ENCODE measurements around the gene FSD1L. TPM values are rescaled to one million over a fixed set of nuclear protein-coding genes. Genes with fewer than 3 reads are reported as not detected.

Gene FSD1L
- total and polyA plus RNA-seq, 2 of the 13 experiments (the other 11 are each of a cell fraction or from before 2014, with no cell fraction given): 4.1 to 5.1 TPM

DNA sequence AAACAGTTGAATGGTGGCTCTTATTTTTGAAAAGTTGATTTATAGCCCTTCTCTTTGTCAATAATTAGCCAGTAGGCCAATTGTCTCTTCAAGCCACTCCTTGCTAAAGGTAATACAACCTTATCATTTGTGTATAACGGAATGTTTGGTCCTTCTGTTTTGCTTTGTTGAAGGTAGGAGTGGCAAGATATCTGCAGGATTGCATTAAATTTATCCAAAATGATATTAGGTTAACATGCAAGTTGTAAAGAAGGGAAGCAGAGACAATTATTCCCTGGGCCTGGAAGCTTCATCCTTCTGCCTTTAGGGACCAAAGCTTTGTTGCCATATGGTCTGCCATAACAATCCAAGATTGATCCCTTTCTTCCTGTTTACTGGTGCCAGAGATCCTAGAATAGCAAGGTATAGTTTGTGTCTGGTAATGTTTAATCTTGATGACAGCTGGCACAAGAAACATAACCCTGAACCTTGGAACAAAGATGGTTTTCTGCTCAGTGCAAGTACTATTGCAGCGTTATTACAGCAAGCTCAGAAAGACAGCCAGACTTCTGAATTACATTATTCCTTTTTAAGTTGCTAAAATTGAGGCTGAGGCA lies 15.5 kb upstream of the FSD1L start:
- FAIRE-seq (peak; percentile 95), DNase-seq (ENCODE audit: low spot score) (peak; percentile 70), ATAC-seq (peak; percentile 91)
- Histone ChIP-seq H3K27ac (ENCODE audit: extremely low read length, insufficient read depth, low read length) (peak overlapping the region; percentile 72), H3K36me3 (replicated peaks in 1 of 2; ENCODE audit: control insufficient read depth in 1 of 2, insufficient read depth in 2 of 2, low read length in 2 of 2) (no peaks in the 10 kb centered on the region), H3K4me3 (replicated peaks in 1 of 3; ENCODE audit: insufficient read depth in 1 of 3, low read depth in 2 of 3, low read length in 3 of 3) (no peak overlapping the region; a peak in 1 of 6 replicates), H4K20me1 (ENCODE audit: insufficient read depth, low read length) (no peaks in the 10 kb centered on the region), H3K4me1 (ENCODE audit: insufficient read depth, low read length) (peaks cover 48% of the 10 kb centered on the region), H3K79me2 (ENCODE audit: insufficient read depth, low read length) (no peaks in the 10 kb centered on the region), H3K9ac (ENCODE audit: insufficient read depth, low read depth, low read length) (no peak overlapping the region; the same call in 1 of the 2 replicates), H3K9me3 (ENCODE audit: low read length) (0 out of 2 replicates have a peak, but pooled peaks cover 7% of the 10 kb centered on the region), H3K27me3 (ENCODE audit: control insufficient read depth in 1 of 2, insufficient read depth in 2 of 2, low read length in 2 of 2) (no peaks in the 10 kb centered on the region), H3K4me2 (ENCODE audit: low read depth, low read length) (peak overlapping the region; percentile 48), H2AFZ (ENCODE audit: low read length) (no peak overlapping the region)
- POLR2A ChIA-PET: interaction anchor here (1.4 to 2.5 kb wide), 5 partner anchors 10 to 17 kb away, joined by 3 to 18 read pairs (median 4); partner anchors contain the start of gene FSD1L
- intact Hi-C loops (cut with micrococcal nuclease; ENCODE audit: unreplicated experiment) (no loop called here), in situ Hi-C loops (cut with HindIII; ENCODE audit: extremely low pct_ligation_motif_present, low pct_unique_long_range_greater_than_20kb) (no loop called here)
- CTCF ChIA-PET (ENCODE audit: low intra/inter-chr PET ratio, low total read pairs): no interaction called here
- no TSS peak for BruUV-seq (replicated peaks)
- WGBS (ENCODE audit: low lambda C conversion rate): 23% methylated on average over 2 of the region's 2 CpGs
- no peak for TF ChIP-seq ZNF780A (CRISPR knock-in tag; IDR thresholded peaks at IDR 0.05)
- TF ChIP-seq, protein P1, sequence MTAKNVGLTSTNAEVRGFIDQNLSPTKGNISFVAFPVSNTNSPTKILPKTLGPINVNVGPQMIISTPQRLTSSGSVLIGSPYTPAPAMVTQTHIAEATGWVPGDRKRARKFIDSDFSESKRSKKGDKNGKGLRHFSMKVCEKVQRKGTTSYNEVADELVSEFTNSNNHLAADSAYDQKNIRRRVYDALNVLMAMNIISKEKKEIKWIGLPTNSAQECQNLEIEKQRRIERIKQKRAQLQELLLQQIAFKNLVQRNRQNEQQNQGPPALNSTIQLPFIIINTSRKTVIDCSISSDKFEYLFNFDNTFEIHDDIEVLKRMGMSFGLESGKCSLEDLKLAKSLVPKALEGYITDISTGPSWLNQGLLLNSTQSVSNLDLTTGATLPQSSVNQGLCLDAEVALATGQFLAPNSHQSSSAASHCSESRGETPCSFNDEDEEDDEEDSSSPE (CRISPR knock-in tag; IDR thresholded peaks at IDR 0.05): no peak
- TF ChIP-seq, protein P2, sequence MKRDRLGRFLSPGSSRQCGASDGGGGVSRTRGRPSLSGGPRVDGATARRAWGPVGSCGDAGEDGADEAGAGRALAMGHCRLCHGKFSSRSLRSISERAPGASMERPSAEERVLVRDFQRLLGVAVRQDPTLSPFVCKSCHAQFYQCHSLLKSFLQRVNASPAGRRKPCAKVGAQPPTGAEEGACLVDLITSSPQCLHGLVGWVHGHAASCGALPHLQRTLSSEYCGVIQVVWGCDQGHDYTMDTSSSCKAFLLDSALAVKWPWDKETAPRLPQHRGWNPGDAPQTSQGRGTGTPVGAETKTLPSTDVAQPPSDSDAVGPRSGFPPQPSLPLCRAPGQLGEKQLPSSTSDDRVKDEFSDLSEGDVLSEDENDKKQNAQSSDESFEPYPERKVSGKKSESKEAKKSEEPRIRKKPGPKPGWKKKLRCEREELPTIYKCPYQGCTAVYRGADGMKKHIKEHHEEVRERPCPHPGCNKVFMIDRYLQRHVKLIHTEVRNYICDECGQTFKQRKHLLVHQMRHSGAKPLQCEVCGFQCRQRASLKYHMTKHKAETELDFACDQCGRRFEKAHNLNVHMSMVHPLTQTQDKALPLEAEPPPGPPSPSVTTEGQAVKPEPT (CRISPR knock-in tag; IDR thresholded peaks at IDR 0.05; ENCODE audit: low read depth): no peak
- peak; percentile 77 for TF ChIP-seq RARA (CRISPR knock-in tag; IDR thresholded peaks at IDR 0.05)
- no peak for TF ChIP-seq NR3C1 (CRISPR knock-in tag; IDR thresholded peaks at IDR 0.05)
- TF ChIP-seq ELF1 (CRISPR knock-in tag; IDR thresholded peaks at IDR 0.05): peak; percentile 68
- TF ChIP-seq PRPF4 (IDR thresholded peaks at IDR 0.05; ENCODE audit: low read depth, low read length, poor library complexity, severe bottlenecking): no peak
- TF ChIP-seq, protein P3, sequence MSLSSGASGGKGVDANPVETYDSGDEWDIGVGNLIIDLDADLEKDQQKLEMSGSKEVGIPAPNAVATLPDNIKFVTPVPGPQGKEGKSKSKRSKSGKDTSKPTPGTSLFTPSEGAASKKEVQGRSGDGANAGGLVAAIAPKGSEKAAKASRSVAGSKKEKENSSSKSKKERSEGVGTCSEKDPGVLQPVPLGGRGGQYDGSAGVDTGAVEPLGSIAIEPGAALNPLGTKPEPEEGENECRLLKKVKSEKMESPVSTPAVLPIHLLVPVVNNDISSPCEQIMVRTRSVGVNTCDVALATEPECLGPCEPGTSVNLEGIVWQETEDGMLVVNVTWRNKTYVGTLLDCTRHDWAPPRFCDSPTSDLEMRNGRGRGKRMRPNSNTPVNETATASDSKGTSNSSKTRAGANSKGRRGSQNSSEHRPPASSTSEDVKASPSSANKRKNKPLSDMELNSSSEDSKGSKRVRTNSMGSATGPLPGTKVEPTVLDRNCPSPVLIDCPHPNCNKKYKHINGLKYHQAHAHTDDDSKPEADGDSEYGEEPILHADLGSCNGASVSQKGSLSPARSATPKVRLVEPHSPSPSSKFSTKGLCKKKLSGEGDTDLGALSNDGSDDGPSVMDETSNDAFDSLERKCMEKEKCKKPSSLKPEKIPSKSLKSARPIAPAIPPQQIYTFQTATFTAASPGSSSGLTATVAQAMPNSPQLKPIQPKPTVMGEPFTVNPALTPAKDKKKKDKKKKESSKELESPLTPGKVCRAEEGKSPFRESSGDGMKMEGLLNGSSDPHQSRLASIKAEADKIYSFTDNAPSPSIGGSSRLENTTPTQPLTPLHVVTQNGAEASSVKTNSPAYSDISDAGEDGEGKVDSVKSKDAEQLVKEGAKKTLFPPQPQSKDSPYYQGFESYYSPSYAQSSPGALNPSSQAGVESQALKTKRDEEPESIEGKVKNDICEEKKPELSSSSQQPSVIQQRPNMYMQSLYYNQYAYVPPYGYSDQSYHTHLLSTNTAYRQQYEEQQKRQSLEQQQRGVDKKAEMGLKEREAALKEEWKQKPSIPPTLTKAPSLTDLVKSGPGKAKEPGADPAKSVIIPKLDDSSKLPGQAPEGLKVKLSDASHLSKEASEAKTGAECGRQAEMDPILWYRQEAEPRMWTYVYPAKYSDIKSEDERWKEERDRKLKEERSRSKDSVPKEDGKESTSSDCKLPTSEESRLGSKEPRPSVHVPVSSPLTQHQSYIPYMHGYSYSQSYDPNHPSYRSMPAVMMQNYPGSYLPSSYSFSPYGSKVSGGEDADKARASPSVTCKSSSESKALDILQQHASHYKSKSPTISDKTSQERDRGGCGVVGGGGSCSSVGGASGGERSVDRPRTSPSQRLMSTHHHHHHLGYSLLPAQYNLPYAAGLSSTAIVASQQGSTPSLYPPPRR (CRISPR knock-in tag; IDR thresholded peaks at IDR 0.05; ENCODE audit: borderline replicate concordance): no peak
- TF ChIP-seq ZNF335 (CRISPR knock-in tag; IDR thresholded peaks at IDR 0.05): no peak
- TF ChIP-seq, protein P4, sequence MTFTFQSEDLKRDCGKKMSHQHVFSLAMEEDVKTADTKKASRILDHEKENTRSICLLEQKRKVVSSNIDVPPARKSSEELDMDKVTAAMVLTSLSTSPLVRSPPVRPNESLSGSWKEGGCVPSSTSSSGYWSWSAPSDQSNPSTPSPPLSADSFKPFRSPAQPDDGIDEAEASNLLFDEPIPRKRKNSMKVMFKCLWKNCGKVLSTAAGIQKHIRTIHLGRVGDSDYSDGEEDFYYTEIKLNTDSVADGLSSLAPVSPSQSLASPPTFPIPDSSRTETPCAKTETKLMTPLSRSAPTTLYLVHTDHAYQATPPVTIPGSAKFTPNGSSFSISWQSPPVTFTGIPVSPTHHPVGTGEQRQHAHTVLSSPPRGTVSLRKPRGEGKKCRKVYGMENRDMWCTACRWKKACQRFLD (CRISPR knock-in tag; IDR thresholded peaks at IDR 0.05; ENCODE audit: borderline replicate concordance): no peak
- TF ChIP-seq SNRNP70 (IDR thresholded peaks at IDR 0.05; ENCODE audit: low read depth, low read length): no peak
- TF ChIP-seq REPIN1 (CRISPR knock-in tag; IDR thresholded peaks at IDR 0.05; ENCODE audit: borderline replicate concordance, low read depth): no peak

Measured in HepG2 (cell line).